ENCODE measurements around the gene GRIK4. TPM values are rescaled to one million over a fixed set of nuclear protein-coding genes. Genes with fewer than 3 reads are reported as not detected.

Gene GRIK4
- total RNA-seq, 1 donor from 2014 or later = 2.2 TPM

DNA sequence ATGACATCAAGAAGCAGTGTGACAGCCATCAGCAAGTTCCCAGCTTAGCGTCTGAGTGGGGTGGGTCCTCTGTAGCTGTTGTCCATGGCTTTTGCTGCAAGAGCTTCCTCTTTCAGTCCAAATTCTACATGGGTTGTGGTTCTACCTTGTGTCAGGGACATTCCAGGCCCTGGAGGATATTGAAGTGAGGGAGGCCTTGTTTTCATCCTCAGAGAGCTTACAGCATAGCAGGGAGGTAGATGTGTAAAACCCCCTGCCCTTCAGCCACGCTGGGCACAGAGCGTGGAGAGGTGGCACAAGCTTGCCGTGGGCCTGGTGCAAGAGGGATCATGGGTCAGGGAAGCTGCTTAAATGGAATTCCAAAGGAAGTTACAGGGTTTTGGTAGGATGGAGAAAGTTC, 93.9 kb downstream of the GRIK4 start:
- no peak overlapping the region for H3K9ac ChIP-seq (ENCODE audit: low read length)
- H4K20me1 ChIP-seq (ENCODE audit: insufficient read depth, low read length) = no peaks in the 10 kb centered on the region
- H3K27me3 Mint-ChIP-seq (ENCODE audit: low read depth, unreplicated experiment) = peaks cover 32% of the 10 kb centered on the region
- H3K9me3 Mint-ChIP-seq (ENCODE audit: unreplicated experiment) = peaks cover 3% of the 10 kb centered on the region
- H3K4me3 Mint-ChIP-seq (ENCODE audit: unreplicated experiment) = no peak overlapping the region
- no peak overlapping the region for H3K27ac Mint-ChIP-seq (ENCODE audit: unreplicated experiment)
- H3K4me1 Mint-ChIP-seq (ENCODE audit: low read depth, unreplicated experiment) = peaks cover 16% of the 10 kb centered on the region
- H3K27ac ChIP-seq (ENCODE audit: low read depth, low read length) = no peak overlapping the region
- no peak overlapping the region for H2AFZ ChIP-seq (ENCODE audit: low read depth, low read length)
- no peak overlapping the region for H3K4me2 ChIP-seq (ENCODE audit: low read length)
- FAIRE-seq (no peak), DNase-seq (ENCODE audit: low read depth) (no peak)
- no peaks in the 10 kb centered on the region for H3K36me3 ChIP-seq (ENCODE audit: insufficient read depth, low read length)
- H3K27me3 ChIP-seq (ENCODE audit: insufficient read depth, low read length) = no peaks in the 10 kb centered on the region
- no peak overlapping the region for H3K4me3 ChIP-seq (ENCODE audit: insufficient read depth, low read depth, low read length)
- no peaks in the 10 kb centered on the region for H3K4me1 ChIP-seq (ENCODE audit: insufficient read depth, low read length)
- H3K9me3 ChIP-seq (ENCODE audit: insufficient read depth, low read depth, low read length) = no peaks in the 10 kb centered on the region
- no peaks in the 10 kb centered on the region for H3K79me2 ChIP-seq (ENCODE audit: insufficient read depth, low read length)
- TF ChIP-seq EZH2 (IDR thresholded peaks at IDR 0.05; ENCODE audit: insufficient read depth, low read length) = no peak
- TF ChIP-seq, protein P1, sequence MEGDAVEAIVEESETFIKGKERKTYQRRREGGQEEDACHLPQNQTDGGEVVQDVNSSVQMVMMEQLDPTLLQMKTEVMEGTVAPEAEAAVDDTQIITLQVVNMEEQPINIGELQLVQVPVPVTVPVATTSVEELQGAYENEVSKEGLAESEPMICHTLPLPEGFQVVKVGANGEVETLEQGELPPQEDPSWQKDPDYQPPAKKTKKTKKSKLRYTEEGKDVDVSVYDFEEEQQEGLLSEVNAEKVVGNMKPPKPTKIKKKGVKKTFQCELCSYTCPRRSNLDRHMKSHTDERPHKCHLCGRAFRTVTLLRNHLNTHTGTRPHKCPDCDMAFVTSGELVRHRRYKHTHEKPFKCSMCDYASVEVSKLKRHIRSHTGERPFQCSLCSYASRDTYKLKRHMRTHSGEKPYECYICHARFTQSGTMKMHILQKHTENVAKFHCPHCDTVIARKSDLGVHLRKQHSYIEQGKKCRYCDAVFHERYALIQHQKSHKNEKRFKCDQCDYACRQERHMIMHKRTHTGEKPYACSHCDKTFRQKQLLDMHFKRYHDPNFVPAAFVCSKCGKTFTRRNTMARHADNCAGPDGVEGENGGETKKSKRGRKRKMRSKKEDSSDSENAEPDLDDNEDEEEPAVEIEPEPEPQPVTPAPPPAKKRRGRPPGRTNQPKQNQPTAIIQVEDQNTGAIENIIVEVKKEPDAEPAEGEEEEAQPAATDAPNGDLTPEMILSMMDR (IDR thresholded peaks at IDR 0.05; ENCODE audit: insufficient read depth, low read depth, low read length) = no peak
- peaks cover 2% of the 10 kb centered on the region for H3K36me3 Mint-ChIP-seq (ENCODE audit: low read depth, unreplicated experiment)

DNA sequence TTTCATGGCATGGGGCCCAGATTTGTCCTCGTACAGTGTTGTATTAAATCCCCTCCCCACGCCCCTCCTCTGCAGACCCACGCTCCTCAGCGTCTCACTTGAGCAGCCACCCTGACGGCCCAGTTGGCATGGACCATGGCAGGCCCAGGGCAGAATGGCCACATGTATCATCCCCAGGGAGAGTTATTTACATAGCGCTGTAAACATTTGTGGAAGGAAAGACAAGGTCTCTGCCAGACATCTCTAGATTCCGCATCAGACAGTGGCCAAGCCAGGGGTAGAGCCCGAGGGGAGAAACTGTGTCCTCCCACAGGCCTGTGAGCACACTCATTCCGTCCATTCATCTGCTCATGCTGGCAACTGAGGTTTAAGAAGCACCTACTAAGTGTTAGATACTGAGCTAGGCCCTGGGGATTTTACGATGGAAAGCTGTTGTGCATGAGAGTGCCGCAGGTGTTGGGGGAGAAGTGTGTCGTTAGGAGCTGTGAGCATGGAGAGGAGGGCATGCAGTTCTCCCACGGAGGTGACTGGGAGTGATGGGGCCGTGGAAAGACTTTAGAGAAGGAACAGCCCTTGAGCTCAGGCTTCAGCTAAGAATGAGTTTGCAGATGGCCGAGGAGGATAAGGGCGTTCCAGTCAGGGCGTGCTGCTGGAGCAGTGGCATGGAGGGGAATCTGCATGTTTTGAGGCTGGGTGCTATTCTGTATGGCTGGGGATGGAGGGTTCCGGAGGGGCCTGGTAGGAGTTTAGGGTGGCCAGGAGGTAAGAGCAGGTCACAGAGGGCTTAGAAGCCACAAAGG, 94.9 kb downstream of the GRIK4 start:
- no peak overlapping the region for H2AFZ ChIP-seq (ENCODE audit: low read depth, low read length)
- peaks cover 3% of the 10 kb centered on the region for H3K9me3 Mint-ChIP-seq (ENCODE audit: unreplicated experiment)
- H3K4me3 Mint-ChIP-seq (ENCODE audit: unreplicated experiment) = no peak overlapping the region
- peaks cover 18% of the 10 kb centered on the region for H3K4me1 Mint-ChIP-seq (ENCODE audit: low read depth, unreplicated experiment)
- no peaks in the 10 kb centered on the region for H4K20me1 ChIP-seq (ENCODE audit: insufficient read depth, low read length)
- H3K27ac ChIP-seq (ENCODE audit: low read depth, low read length) = no peak overlapping the region
- no peaks in the 10 kb centered on the region for H3K4me1 ChIP-seq (ENCODE audit: insufficient read depth, low read length)
- no peaks in the 10 kb centered on the region for H3K36me3 ChIP-seq (ENCODE audit: insufficient read depth, low read length)
- H3K36me3 Mint-ChIP-seq (ENCODE audit: low read depth, unreplicated experiment) = peaks cover 2% of the 10 kb centered on the region
- no peaks in the 10 kb centered on the region for H3K9me3 ChIP-seq (ENCODE audit: insufficient read depth, low read depth, low read length)
- no peaks in the 10 kb centered on the region for H3K27me3 ChIP-seq (ENCODE audit: insufficient read depth, low read length)
- no peak for TF ChIP-seq EZH2 (IDR thresholded peaks at IDR 0.05; ENCODE audit: insufficient read depth, low read length)
- TF ChIP-seq, protein P1 (IDR thresholded peaks at IDR 0.05; ENCODE audit: insufficient read depth, low read depth, low read length) = no peak
- no peak overlapping the region for H3K9ac ChIP-seq (ENCODE audit: low read length)
- H3K79me2 ChIP-seq (ENCODE audit: insufficient read depth, low read length) = no peaks in the 10 kb centered on the region
- FAIRE-seq (no peak), DNase-seq (ENCODE audit: low read depth) (no peak)
- peaks cover 28% of the 10 kb centered on the region for H3K27me3 Mint-ChIP-seq (ENCODE audit: low read depth, unreplicated experiment)
- H3K4me3 ChIP-seq (ENCODE audit: insufficient read depth, low read depth, low read length) = no peak overlapping the region
- no peak overlapping the region for H3K4me2 ChIP-seq (ENCODE audit: low read length)
- H3K27ac Mint-ChIP-seq (ENCODE audit: unreplicated experiment) = no peak overlapping the region

DNA sequence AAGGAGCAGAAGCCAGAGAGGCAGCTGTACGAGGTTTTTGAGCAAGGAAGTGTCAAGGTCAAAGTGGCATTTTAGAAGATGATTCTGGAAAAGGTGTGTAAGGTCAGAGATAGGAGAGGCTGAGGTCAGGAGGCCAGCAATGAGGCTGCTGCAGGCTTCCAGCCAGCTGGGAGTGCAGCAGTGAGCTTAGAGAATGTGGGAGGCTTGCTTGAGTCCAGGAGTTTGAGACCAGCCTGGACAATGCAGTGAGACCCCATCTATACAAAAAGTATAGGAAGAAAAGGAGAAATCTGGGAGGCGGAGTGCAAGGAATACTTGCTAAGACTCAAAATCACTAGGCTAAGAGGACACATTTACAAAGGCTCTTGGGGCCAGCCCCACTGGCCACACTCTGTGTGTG, 96.5 kb downstream of the GRIK4 start:
- TF ChIP-seq, protein P1 (IDR thresholded peaks at IDR 0.05; ENCODE audit: insufficient read depth, low read depth, low read length) = no peak
- no peak for TF ChIP-seq EZH2 (IDR thresholded peaks at IDR 0.05; ENCODE audit: insufficient read depth, low read length)
- H3K9me3 Mint-ChIP-seq (ENCODE audit: unreplicated experiment) = peaks cover 3% of the 10 kb centered on the region
- H3K27me3 Mint-ChIP-seq (ENCODE audit: low read depth, unreplicated experiment) = peaks cover 24% of the 10 kb centered on the region
- no peak for DNase-seq (ENCODE audit: low read depth)
- Histone ChIP-seq H3K27ac (ENCODE audit: low read depth, low read length) (no peak overlapping the region), H3K79me2 (ENCODE audit: insufficient read depth, low read length) (no peaks in the 10 kb centered on the region), H3K4me2 (ENCODE audit: low read length) (no peak overlapping the region), H3K4me1 (ENCODE audit: insufficient read depth, low read length) (peaks cover 3% of the 10 kb centered on the region), H2AFZ (ENCODE audit: low read depth, low read length) (no peak overlapping the region), H3K4me3 (ENCODE audit: insufficient read depth, low read depth, low read length) (no peak overlapping the region), H3K9ac (ENCODE audit: low read length) (no peak overlapping the region), H4K20me1 (ENCODE audit: insufficient read depth, low read length) (no peaks in the 10 kb centered on the region), H3K36me3 (ENCODE audit: insufficient read depth, low read length) (no peaks in the 10 kb centered on the region), H3K9me3 (ENCODE audit: insufficient read depth, low read depth, low read length) (no peaks in the 10 kb centered on the region), H3K27me3 (ENCODE audit: insufficient read depth, low read length) (no peaks in the 10 kb centered on the region)
- H3K4me1 Mint-ChIP-seq (ENCODE audit: low read depth, unreplicated experiment) = peaks cover 21% of the 10 kb centered on the region
- no peaks in the 10 kb centered on the region for H3K36me3 Mint-ChIP-seq (ENCODE audit: low read depth, unreplicated experiment)
- no peak for FAIRE-seq
- H3K27ac Mint-ChIP-seq (ENCODE audit: unreplicated experiment) = no peak overlapping the region
- H3K4me3 Mint-ChIP-seq (ENCODE audit: unreplicated experiment) = no peak overlapping the region
